NCI-H2171 treated with DMSO at 0.1 percent for 48 hours (cell line): ENCODE measurements around the gene NR3C1.

ENCODE experiments used
- DNase-seq: peaks from one replicate; lab custom pipeline; 2025; lab: John Stamatoyannopoulos, UW

NR3C1 gene

DNA sequence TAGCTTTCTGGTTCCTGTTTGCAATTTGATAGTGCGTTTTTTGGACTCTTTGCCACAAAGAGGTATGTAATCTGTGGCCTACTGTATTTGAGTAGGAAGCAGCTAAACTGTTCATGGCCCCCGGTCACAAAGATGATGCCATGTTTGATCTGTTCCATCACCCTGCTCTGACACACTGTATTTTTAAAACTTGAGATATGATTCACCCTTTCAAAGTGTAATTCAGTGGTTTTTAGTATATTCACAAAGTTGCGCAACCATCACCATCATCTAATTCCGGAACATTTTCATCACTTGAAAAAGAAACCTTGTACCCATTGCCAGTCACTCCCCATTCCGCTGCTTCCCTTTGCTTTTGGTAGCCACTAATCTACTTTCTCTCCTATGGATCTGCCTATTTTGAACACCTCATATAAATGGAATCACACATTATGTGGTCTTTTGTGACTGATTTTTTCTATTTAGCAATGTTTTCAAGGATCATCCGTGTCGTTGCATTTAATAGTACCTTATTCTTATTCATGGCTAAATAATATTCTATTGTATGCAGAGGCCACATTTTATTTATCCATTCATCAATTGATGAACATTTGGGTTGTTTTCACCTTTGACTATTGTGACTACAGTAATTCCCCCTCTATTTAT lies 141.6 kb downstream of the NR3C1 start:
- no peak for DNase-seq

- DNase-seq = no peak
Observed at GRCh38 chr5:143259254-143259605, 144.3 kb downstream of the NR3C1 start.

GRCh38 chr5:143258559-143259253 lies 144.8 kb downstream of the NR3C1 start:
- no peak for DNase-seq

- no peak for DNase-seq
Observed at GRCh38 chr5:143254819-143255218, 148.7 kb downstream of the NR3C1 start.

- no peak for DNase-seq
Observed at GRCh38 chr5:143251946-143252345, 151.5 kb downstream of the NR3C1 start.

DNA sequence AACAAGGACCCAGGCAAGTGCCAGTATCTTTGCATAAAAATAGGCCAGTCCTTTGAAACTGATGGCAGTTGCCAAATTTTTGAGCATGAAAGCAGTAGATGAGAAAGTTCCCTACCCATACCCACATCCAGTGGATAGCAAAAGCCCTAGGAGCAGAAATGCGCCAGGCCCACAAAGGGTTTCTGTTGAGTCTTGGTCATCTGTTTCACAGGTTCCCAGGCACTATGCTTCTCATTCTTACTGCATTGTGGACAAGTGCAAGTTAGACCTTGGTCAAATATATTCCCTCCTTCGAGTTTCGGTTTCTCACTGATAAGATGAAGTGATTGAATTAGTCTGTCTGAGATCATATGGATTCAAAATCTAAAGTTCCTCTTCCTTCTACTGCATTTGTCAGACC lies 152.3 kb downstream of the NR3C1 start:
- no peak for DNase-seq

DNA sequence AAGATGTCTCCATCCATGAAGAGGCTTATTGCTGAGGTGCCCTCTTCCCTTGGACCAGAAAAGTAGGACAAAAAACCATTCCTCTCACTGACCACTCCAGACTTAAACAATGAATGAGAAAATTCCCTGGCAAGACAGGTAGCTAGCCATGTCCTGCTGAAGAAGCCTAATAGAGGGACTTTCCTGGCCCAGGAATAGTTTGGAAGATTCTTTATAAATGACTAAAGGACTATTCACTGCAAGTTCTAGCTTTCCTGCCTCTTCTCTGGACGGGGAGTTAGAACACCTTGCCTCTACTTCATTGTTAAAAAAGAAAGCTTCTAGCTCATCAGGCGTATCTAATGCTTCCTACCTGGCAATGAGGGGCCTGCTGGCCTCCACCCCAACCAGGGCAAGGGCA lies 153.6 kb downstream of the NR3C1 start:
- no peak for DNase-seq

- no peak for DNase-seq
Observed at GRCh38 chr5:143248822-143249579, 154.5 kb downstream of the NR3C1 start.

- DNase-seq = no peak
Observed at GRCh38 chr5:143248391-143248790, 155.1 kb downstream of the NR3C1 start.

GRCh38 chr5:143247134-143247815 lies 156.2 kb downstream of the NR3C1 start:
- DNase-seq = no peak

GRCh38 chr5:143245929-143246561 lies 157.4 kb downstream of the NR3C1 start:
- DNase-seq = peak; percentile 87

GRCh38 chr5:143244990-143245389 lies 158.5 kb downstream of the NR3C1 start:
- DNase-seq = no peak

GRCh38 chr5:143244000-143244736 lies 159.3 kb downstream of the NR3C1 start:
- DNase-seq = peak; percentile 35

DNA sequence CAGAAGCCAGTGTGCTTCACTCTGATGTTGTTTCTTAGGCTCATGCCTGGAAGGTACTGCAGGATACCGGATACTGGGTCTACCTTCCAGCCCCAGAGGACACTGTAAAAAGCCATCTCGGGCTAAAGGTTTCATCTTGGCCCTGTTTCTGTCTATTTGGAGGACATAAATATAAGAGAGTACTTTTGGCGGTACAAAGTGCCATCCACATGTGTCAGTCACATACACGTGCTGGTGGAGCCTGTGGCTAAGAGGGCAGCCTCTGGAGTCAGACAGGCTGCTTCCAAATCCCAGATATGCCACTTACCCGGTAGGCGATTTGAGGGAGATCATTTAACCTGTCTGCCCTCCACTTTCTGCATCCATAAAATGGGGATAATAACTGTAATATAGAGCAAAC lies 160.4 kb downstream of the NR3C1 start:
- DNase-seq = no peak

- DNase-seq = no peak
Observed at GRCh38 chr5:143241892-143242291, 161.6 kb downstream of the NR3C1 start.

DNA sequence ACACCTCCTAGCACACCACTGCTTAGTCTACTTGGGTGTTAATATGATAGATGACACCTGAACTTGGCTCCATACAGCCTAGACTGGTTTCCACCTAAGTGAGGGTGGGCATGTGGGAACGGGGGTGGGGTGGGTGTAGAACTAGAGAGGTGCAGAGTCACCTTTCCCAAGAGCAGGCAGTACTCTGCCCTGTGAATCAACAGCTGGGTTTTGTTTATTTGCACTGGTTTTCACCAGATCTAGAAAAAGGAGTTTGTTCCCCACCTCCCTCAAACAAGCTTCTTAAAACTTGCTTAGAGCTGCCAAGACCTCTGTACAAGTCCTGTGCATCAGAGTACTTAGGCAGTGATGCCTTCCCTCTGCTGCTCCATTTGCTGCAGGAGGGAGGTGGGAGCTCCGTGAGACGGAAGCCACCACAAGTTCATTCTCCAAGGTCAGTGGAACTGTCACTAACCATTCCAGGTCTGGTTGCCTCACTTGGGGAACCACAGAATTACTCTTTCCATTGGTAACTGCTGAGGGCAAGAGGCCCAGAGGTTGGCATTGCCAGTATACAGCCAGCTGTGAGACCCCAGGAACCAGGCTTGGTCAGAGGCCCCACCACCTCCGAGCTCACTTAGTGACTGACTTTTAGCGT lies 163.5 kb downstream of the NR3C1 start:
- no peak for DNase-seq

DNA sequence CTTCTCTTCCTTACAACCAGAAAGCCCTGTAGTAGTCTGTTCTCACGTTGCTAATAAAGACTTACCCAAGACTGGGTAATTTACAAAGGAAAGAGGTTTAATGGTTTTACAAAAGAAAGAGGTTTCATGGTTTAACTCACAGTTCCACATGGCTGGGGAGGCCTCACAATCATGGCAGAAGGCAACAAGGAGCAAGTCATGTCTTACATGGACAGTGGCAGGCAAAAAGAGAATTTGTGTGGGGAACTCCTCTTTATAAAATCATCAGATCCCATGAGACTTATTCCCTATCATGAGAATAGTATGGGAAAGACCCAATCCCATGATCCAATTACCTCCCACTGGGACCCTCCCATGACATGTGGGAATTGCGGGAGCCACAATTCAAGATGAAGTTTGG lies 164.9 kb downstream of the NR3C1 start:
- DNase-seq = no peak

DNA sequence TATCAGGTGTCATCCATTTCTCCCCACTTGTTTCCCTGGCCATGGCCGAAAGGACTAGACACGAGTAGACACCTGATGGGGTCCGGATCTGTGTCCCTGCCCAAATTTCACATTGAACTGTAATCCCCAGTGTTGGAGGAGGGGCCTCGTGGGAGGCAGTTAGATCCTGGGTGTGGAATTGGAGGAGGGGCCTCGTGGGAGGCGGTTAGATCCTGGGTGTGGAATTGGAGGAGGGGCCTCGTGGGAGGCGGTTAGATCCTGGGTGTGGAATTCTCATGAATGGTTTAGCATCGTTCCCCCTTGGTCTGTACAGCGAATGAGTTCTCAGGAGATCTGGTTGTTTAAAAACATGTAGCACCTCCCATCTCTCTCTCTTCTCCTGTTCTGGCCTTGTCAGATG lies 165.8 kb downstream of the NR3C1 start:
- DNase-seq = no peak

- DNase-seq = no peak
Observed at GRCh38 chr5:143236682-143237081, 166.8 kb downstream of the NR3C1 start.

GRCh38 chr5:143235423-143235822 lies 168.1 kb downstream of the NR3C1 start:
- DNase-seq = no peak
